Activated naive CD8-positive, alpha-beta T cell (primary cell): ENCODE data around the gene SLC6A11.

Source experiments
- H3K27ac Mint-ChIP-seq: one replicate; pipeline ENCODE4 v1.8.0; 2021; ENCODE audit warnings: mixed read lengths
- H3K27me3 Mint-ChIP-seq: one replicate; pipeline ENCODE4 v1.8.0; 2021; ENCODE audit warnings: mixed read lengths
- H3K36me3 Mint-ChIP-seq: one replicate; pipeline ENCODE4 v1.8.0; 2021; ENCODE audit warnings: mixed read lengths
- H3K4me1 Mint-ChIP-seq: one replicate; pipeline ENCODE4 v1.8.0; 2021; ENCODE audit warnings: low read depth, mixed read lengths
- H3K4me3 Mint-ChIP-seq: one replicate; pipeline ENCODE4 v1.8.0; 2021; ENCODE audit warnings: mild to moderate bottlenecking, mixed read lengths
- H3K9me3 Mint-ChIP-seq: one replicate; pipeline ENCODE4 v1.8.0; 2021; ENCODE audit warnings: low read depth, mixed read lengths

SLC6A11 gene

GRCh38 chr3:10816019-10816862 is at the start of gene SLC6A11:
SLC6A11 (plus strand) TSS chr3:10816228; CDS start chr3:10816266, 38 bp downstream.
- no peak within 1 kb of the TSS for H3K27ac Mint-ChIP-seq
- no peak within 1 kb of the TSS for H3K4me3 Mint-ChIP-seq
- no peaks in the 10 kb centered on the region for H3K9me3 Mint-ChIP-seq
- H3K36me3 Mint-ChIP-seq: no peaks in the 10 kb centered on the region
- peaks cover 30% of the 10 kb centered on the region for H3K27me3 Mint-ChIP-seq
- peaks cover 3% of the 10 kb centered on the region for H3K4me1 Mint-ChIP-seq

GRCh38 chr3:10768708-10769394 is 47.2 kb upstream of the SLC6A11 start:
- Mint-ChIP-seq H3K27me3 (peaks cover 16% of the 10 kb centered on the region), H3K4me1 (no peaks in the 10 kb centered on the region), H3K9me3 (no peaks in the 10 kb centered on the region), H3K36me3 (no peaks in the 10 kb centered on the region), H3K4me3 (no peak overlapping the region), H3K27ac (no peak overlapping the region)

GRCh38 chr3:10770547-10770946 is 45.5 kb upstream of the SLC6A11 start:
- H3K27me3 Mint-ChIP-seq: peaks cover 16% of the 10 kb centered on the region

GRCh38 chr3:10770981-10771380 is 45.0 kb upstream of the SLC6A11 start:
- Mint-ChIP-seq H3K4me3 (no peak overlapping the region), H3K36me3 (no peaks in the 10 kb centered on the region), H3K27ac (no peak overlapping the region), H3K4me1 (no peaks in the 10 kb centered on the region), H3K9me3 (no peaks in the 10 kb centered on the region), H3K27me3 (peaks cover 15% of the 10 kb centered on the region)

More at GRCh38 chr3:10770547-10770946, 45.5 kb upstream of the SLC6A11 start:
- Mint-ChIP-seq H3K36me3 (no peaks in the 10 kb centered on the region), H3K4me1 (no peaks in the 10 kb centered on the region), H3K27ac (no peak overlapping the region), H3K4me3 (no peak overlapping the region), H3K9me3 (no peaks in the 10 kb centered on the region)

GRCh38 chr3:10771486-10772270 is 44.4 kb upstream of the SLC6A11 start:
- H3K4me1 Mint-ChIP-seq: no peaks in the 10 kb centered on the region
- no peak overlapping the region for H3K27ac Mint-ChIP-seq
- H3K27me3 Mint-ChIP-seq: peaks cover 16% of the 10 kb centered on the region
- no peak overlapping the region for H3K4me3 Mint-ChIP-seq
- no peaks in the 10 kb centered on the region for H3K36me3 Mint-ChIP-seq
- no peaks in the 10 kb centered on the region for H3K9me3 Mint-ChIP-seq

- H3K4me1 Mint-ChIP-seq: no peaks in the 10 kb centered on the region
- H3K27ac Mint-ChIP-seq: no peak overlapping the region
- peaks cover 18% of the 10 kb centered on the region for H3K27me3 Mint-ChIP-seq
Observed at GRCh38 chr3:10772271-10773161, 43.5 kb upstream of the SLC6A11 start.

GRCh38 chr3:10774129-10774670 is 41.8 kb upstream of the SLC6A11 start:
- H3K4me3 Mint-ChIP-seq: no peak overlapping the region
- peaks cover 12% of the 10 kb centered on the region for H3K27me3 Mint-ChIP-seq
- H3K9me3 Mint-ChIP-seq: no peaks in the 10 kb centered on the region
- no peak overlapping the region for H3K27ac Mint-ChIP-seq
- no peaks in the 10 kb centered on the region for H3K36me3 Mint-ChIP-seq
- no peaks in the 10 kb centered on the region for H3K4me1 Mint-ChIP-seq

More at GRCh38 chr3:10772271-10773161, 43.5 kb upstream of the SLC6A11 start:
- Mint-ChIP-seq H3K9me3 (no peaks in the 10 kb centered on the region), H3K4me3 (no peak overlapping the region), H3K36me3 (no peaks in the 10 kb centered on the region)

- H3K27me3 Mint-ChIP-seq: peaks cover 13% of the 10 kb centered on the region
- no peaks in the 10 kb centered on the region for H3K36me3 Mint-ChIP-seq
- no peaks in the 10 kb centered on the region for H3K4me1 Mint-ChIP-seq
- H3K9me3 Mint-ChIP-seq: no peaks in the 10 kb centered on the region
- H3K27ac Mint-ChIP-seq: no peak overlapping the region
- no peak overlapping the region for H3K4me3 Mint-ChIP-seq
Observed at GRCh38 chr3:10774825-10775224, 41.2 kb upstream of the SLC6A11 start.

GRCh38 chr3:10775259-10775658 is 40.8 kb upstream of the SLC6A11 start:
- Mint-ChIP-seq H3K9me3 (no peaks in the 10 kb centered on the region), H3K27me3 (peaks cover 12% of the 10 kb centered on the region)

GRCh38 chr3:10775828-10776227 is 40.2 kb upstream of the SLC6A11 start:
- Mint-ChIP-seq H3K36me3 (no peaks in the 10 kb centered on the region), H3K9me3 (no peaks in the 10 kb centered on the region), H3K4me1 (no peaks in the 10 kb centered on the region), H3K4me3 (no peak overlapping the region), H3K27ac (no peak overlapping the region), H3K27me3 (peaks cover 12% of the 10 kb centered on the region)

More at GRCh38 chr3:10775259-10775658, 40.8 kb upstream of the SLC6A11 start:
- no peaks in the 10 kb centered on the region for H3K4me1 Mint-ChIP-seq
- no peak overlapping the region for H3K27ac Mint-ChIP-seq
- no peaks in the 10 kb centered on the region for H3K36me3 Mint-ChIP-seq
- H3K4me3 Mint-ChIP-seq: no peak overlapping the region

GRCh38 chr3:10777627-10778026 is 38.4 kb upstream of the SLC6A11 start:
- no peaks in the 10 kb centered on the region for H3K9me3 Mint-ChIP-seq
- H3K36me3 Mint-ChIP-seq: no peaks in the 10 kb centered on the region
- H3K4me1 Mint-ChIP-seq: no peaks in the 10 kb centered on the region
- peaks cover 15% of the 10 kb centered on the region for H3K27me3 Mint-ChIP-seq
- no peak overlapping the region for H3K27ac Mint-ChIP-seq
- no peak overlapping the region for H3K4me3 Mint-ChIP-seq

GRCh38 chr3:10778492-10779292 is 37.3 kb upstream of the SLC6A11 start:
- Mint-ChIP-seq H3K4me3 (no peak overlapping the region), H3K4me1 (no peaks in the 10 kb centered on the region), H3K27me3 (peaks cover 11% of the 10 kb centered on the region), H3K36me3 (no peaks in the 10 kb centered on the region), H3K9me3 (no peaks in the 10 kb centered on the region), H3K27ac (no peak overlapping the region)

- Mint-ChIP-seq H3K27ac (no peak overlapping the region), H3K9me3 (no peaks in the 10 kb centered on the region), H3K4me3 (no peak overlapping the region), H3K27me3 (peaks cover 13% of the 10 kb centered on the region), H3K4me1 (no peaks in the 10 kb centered on the region), H3K36me3 (no peaks in the 10 kb centered on the region)
Observed at GRCh38 chr3:10779293-10779805, 36.7 kb upstream of the SLC6A11 start.
